ENCODE data around the gene MEIOSIN. TPM values are rescaled to one million over a fixed set of nuclear protein-coding genes. Genes with fewer than 3 reads are reported as not detected.
A peak's percentile ranks its signal among the peaks of the same experiment; 100 is the strongest.

Gene MEIOSIN
- total and polyA plus RNA-seq, 9 of the 15 experiments (the other 6 are each of a cell fraction or from before 2014, with no cell fraction given) = 0.06 to 2.0 (median 0.76) TPM

DNA sequence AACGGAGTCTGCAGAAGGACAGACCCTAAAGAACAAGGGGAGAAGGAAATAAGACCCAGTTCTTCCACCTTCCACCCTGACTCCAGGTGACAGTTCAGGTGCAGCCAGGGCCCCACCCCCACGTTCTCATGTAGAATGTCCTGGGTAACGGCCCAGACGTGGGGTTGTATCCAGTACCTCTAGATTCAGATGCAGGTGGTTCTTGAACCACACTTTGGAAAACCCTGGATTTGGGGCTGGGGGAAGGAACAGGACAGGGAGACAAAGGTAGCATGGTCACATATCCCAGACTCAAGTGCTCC lies 46.9 kb downstream of the MEIOSIN start:
- ChIA-PET POLR2A (interaction anchor here (7.7 kb wide), 1 partner anchor 9 kb away, joined by 70 read pairs; the partner anchor contains the start of gene SIX5), CTCF (ENCODE audit: low intra/inter-chr PET ratio) (no interaction called here)
- H3K4me3 ChIP-seq = no peak overlapping the region

More for the DNA sequence above, 46.9 kb downstream of the MEIOSIN start:
- H3K4me2 ChIP-seq (ENCODE audit: insufficient read depth, low read length) = peak overlapping the region; percentile 80
- no peaks in the 10 kb centered on the region for H3K9me3 ChIP-seq (replicated peaks; ENCODE audit: control insufficient read depth, insufficient read depth, low read depth, low read length)
- H4K20me1 ChIP-seq (replicated peaks; ENCODE audit: control insufficient read depth, insufficient read depth, low read length) = peaks cover 10% of the 10 kb centered on the region; the same call in 1 of the 2 replicates
- H3K4me1 ChIP-seq (replicated peaks in 1 of 2; ENCODE audit: control insufficient read depth in 2 of 2, insufficient read depth in 2 of 2, low read length in 2 of 2) = peaks cover 16 to 64% of the 10 kb centered on the region in 2 experiments
- in situ Hi-C loops (cut with MboI) = no loop called here
- WGBS (ENCODE audit: insufficient coverage, low coverage, missing lambda C conversion rate) = 29% methylated on average over 4 of the region's 4 CpGs
- H3K79me2 ChIP-seq (ENCODE audit: control insufficient read depth, insufficient read depth, low read length) = no peaks in the 10 kb centered on the region
- DNase-seq (ENCODE audit: extremely low read depth in 1 of 4, low spot score in 3 of 4) (no peak), ATAC-seq (no peak), FAIRE-seq (peak; percentile 83)
- H3K36me3 ChIP-seq (ENCODE audit: control insufficient read depth, insufficient read depth, low read length) = peaks cover 18% of the 10 kb centered on the region; the same call in 2 of the 3 replicates
- H3K27ac ChIP-seq (ENCODE audit: extremely low read depth, low read depth, low read length) = peak overlapping the region; percentile 60; the same call in 2 of the 3 replicates
- BruUV-seq (replicated peaks) = no TSS peak
- peaks cover 9% of the 10 kb centered on the region for H3K9me1 ChIP-seq (ENCODE audit: control insufficient read depth, insufficient read depth, low read length)
- peak overlapping the region; percentile 62 to 84; a peak in 2 of 4 replicates for H3K9ac ChIP-seq (ENCODE audit: insufficient read depth in 1 of 2, low read depth in 2 of 2, low read length in 2 of 2)
- intact Hi-C loops (cut with micrococcal nuclease) = no loop called here
- TF ChIP-seq TEAD1 (CRISPR knock-in tag; IDR thresholded peaks at IDR 0.05) = 0 out of 4 replicates have a peak, but pooled peaks of 1 of the 2 experiments have one; percentile 7
- no peak for TF ChIP-seq FOXA3 (CRISPR knock-in tag; conservative IDR thresholded peaks at IDR 0.05 in 1 of 2, IDR thresholded peaks at IDR 0.05 in 1 of 2)
- TF ChIP-seq POLR2AphosphoS5 (IDR thresholded peaks at IDR 0.05; ENCODE audit: control insufficient read depth, insufficient read depth, low read depth, low read length) = 0 out of 2 replicates have a peak, but pooled peaks have one; percentile 4
- TF ChIP-seq, protein P1, sequence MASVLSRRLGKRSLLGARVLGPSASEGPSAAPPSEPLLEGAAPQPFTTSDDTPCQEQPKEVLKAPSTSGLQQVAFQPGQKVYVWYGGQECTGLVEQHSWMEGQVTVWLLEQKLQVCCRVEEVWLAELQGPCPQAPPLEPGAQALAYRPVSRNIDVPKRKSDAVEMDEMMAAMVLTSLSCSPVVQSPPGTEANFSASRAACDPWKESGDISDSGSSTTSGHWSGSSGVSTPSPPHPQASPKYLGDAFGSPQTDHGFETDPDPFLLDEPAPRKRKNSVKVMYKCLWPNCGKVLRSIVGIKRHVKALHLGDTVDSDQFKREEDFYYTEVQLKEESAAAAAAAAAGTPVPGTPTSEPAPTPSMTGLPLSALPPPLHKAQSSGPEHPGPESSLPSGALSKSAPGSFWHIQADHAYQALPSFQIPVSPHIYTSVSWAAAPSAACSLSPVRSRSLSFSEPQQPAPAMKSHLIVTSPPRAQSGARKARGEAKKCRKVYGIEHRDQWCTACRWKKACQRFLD (CRISPR knock-in tag; IDR thresholded peaks at IDR 0.05) = peak; percentile 47; the same call in 1 of the 2 replicates
- peak; percentile 7; the same call in 1 of the 2 replicates for TF ChIP-seq ZNF740 (CRISPR knock-in tag; IDR thresholded peaks at IDR 0.05)
- no peak for TF ChIP-seq ZNF740 (tag; IDR thresholded peaks at IDR 0.05)
- no peak for TF ChIP-seq SRSF1 (IDR thresholded peaks at IDR 0.05; ENCODE audit: low read depth, low read length)
- TF ChIP-seq GABPB1 (CRISPR knock-in tag; IDR thresholded peaks at IDR 0.05) = peak; percentile 36; the same call in 1 of the 2 replicates
- TF ChIP-seq KDM5B (IDR thresholded peaks at IDR 0.05; ENCODE audit: insufficient replicate concordance, low read depth, low read length) = peak; percentile 7
- no peak overlapping the region for H2AFZ ChIP-seq (ENCODE audit: low read depth, low read length)
- no peaks in the 10 kb centered on the region for H3K27me3 ChIP-seq (ENCODE audit: control insufficient read depth in 2 of 2, insufficient read depth in 2 of 2, low read length in 2 of 2)
